MM.1S (cell line): ENCODE data around the gene RACGAP1.

ENCODE experiments used
- DNase-seq: peaks from one replicate; pipeline ENCODE4 v3.0.0-alpha.2; 2015
- H2AFZ ChIP-seq: fragments of 300-600 bp; sonication (generic); 2 replicates; pipeline ENCODE4 v1.6.0; 2016; ENCODE audit warnings: antibody characterized with exemption, low read length
- H3F3A ChIP-seq: fragments of 300-600 bp; sonication (generic); 2 replicates; pipeline ENCODE4 v1.6.1; 2016; ENCODE audit warnings: mild to moderate bottlenecking, antibody characterized with exemption, low read length, moderate library complexity, mixed read lengths; ENCODE audit not compliant: insufficient read depth
- H3K27ac ChIP-seq: fragments of 300-600 bp; sonication (generic); 2 replicates; pipeline ENCODE4 v1.5.1; 2016; ENCODE audit warnings: mild to moderate bottlenecking, low read length
- H3K27me3 ChIP-seq: fragments of 300-600 bp; sonication (generic); replicated peaks from 2 replicates; pipeline ENCODE4 v1.6.0; 2016; ENCODE audit warnings: low read length; ENCODE audit not compliant: insufficient read depth
- H3K36me3 ChIP-seq: fragments of 300-600 bp; sonication (generic); replicated peaks from 2 replicates; pipeline ENCODE4 v1.6.1; 2016; ENCODE audit warnings: mild to moderate bottlenecking, low read length, mixed read lengths; ENCODE audit not compliant: insufficient read depth
- H3K4me1 ChIP-seq: fragments of 300-600 bp; sonication (generic); 2 replicates; pipeline ENCODE4 v1.6.1; 2016; ENCODE audit warnings: low read length, mixed read lengths
- H3K4me2 ChIP-seq: fragments of 300-600 bp; sonication (generic); 2 replicates; pipeline ENCODE4 v1.6.0; 2016; ENCODE audit warnings: low read depth, low read length
- H3K4me3 ChIP-seq: fragments of 300-600 bp; sonication (generic); 2 replicates; pipeline ENCODE4 v1.5.1; 2016; ENCODE audit warnings: low read length, mixed read lengths
- H3K79me2 ChIP-seq: fragments of 300-600 bp; sonication (generic); 2 replicates; pipeline ENCODE4 v1.6.1; 2016; ENCODE audit warnings: mixed run types, low read length, mixed read lengths
- H3K9ac ChIP-seq: fragments of 300-600 bp; sonication (generic); 2 replicates; pipeline ENCODE4 v1.6.1; 2016; ENCODE audit warnings: low read length, mixed read lengths
- H3K9me2 ChIP-seq: fragments of 300-600 bp; sonication (generic); replicated peaks from 2 replicates; pipeline ENCODE4 v1.6.1; 2016; ENCODE audit warnings: mild to moderate bottlenecking, low read length, mixed read lengths; ENCODE audit not compliant: insufficient read depth
- H3K9me3 ChIP-seq: fragments of 300-600 bp; sonication (generic); replicated peaks from 2 replicates; pipeline ENCODE4 v1.6.1; 2016; ENCODE audit warnings: mild to moderate bottlenecking, low read length, mixed read lengths; ENCODE audit not compliant: insufficient read depth
- H4K20me1 ChIP-seq: fragments of 300-600 bp; sonication (generic); 2 replicates; pipeline ENCODE4 v1.6.1; 2016; ENCODE audit warnings: mild to moderate bottlenecking, low read length, moderate library complexity, mixed read lengths; ENCODE audit not compliant: insufficient read depth
- EZH2 ChIP-seq: fragments of 300-600 bp; sonication (generic); optimal IDR thresholded peaks from 2 replicates; pipeline ENCODE3; 2017; ENCODE audit warnings: low read depth, mild to moderate bottlenecking, antibody characterized with exemption, low read length, mixed read lengths
- EZH2phosphoT487 ChIP-seq: fragments of 300-600 bp; sonication (generic); IDR thresholded peaks from 2 replicates; pipeline ENCODE4 v1.6.1; 2018; ENCODE audit warnings: antibody characterized with exemption, low read length
- TF ChIP-seq, protein P1 (sequence below): fragments of 300-600 bp; sonication (generic); IDR thresholded peaks from 2 replicates; pipeline ENCODE4 v1.5.1; 2016; ENCODE audit warnings: antibody characterized with exemption, low read length, mixed read lengths

Gene RACGAP1

DNA sequence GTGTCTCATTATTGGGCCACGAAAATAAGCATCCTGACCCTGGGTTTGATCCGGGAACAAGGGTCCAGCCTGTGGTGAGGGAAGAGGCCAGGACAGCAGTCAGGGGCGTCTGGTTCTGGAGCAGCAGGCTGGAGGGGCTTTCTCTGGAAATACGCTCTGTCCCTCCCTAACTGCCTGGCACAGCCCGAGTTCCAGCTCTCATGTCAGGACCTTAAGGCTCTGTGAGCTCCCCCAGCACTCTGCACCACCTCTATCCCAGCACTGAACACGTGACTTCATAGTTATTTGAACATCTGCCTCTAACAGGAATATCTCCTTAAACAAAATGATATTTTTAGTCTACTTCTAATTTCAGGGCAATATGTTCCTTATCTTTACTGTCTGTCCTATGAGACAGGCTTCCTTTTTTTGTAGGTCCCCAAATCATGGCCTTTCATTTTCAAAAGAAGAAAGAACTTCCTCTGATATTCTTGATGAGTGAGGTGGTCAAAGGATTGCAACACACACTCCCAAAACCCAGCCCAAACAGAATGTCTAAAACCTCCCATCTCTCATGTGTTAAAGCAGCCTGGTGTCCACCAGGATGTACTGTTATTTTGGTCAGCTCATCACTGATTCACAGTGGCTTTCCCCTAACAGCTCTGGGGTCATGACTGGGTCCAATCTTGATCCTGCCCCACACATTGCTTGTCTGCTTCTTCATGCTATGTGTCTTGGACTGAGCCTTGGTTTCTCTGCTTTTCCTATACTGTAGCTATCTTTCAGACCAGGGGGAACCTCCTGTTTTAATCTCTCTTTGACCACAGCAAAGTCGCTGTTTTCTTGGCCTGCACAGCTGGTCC, 42.8 kb downstream of the RACGAP1 start:
- no peaks in the 10 kb centered on the region for H4K20me1 ChIP-seq
- no peaks in the 10 kb centered on the region for H3K79me2 ChIP-seq
- no peaks in the 10 kb centered on the region for H3K9me2 ChIP-seq
- H3K9me3 ChIP-seq: no peaks in the 10 kb centered on the region
- DNase-seq: no peak
- no peaks in the 10 kb centered on the region for H3K36me3 ChIP-seq
- H2AFZ ChIP-seq: no peak overlapping the region
- no peak for TF ChIP-seq EZH2phosphoT487
- no peak for TF ChIP-seq EZH2
- TF ChIP-seq, protein P1, sequence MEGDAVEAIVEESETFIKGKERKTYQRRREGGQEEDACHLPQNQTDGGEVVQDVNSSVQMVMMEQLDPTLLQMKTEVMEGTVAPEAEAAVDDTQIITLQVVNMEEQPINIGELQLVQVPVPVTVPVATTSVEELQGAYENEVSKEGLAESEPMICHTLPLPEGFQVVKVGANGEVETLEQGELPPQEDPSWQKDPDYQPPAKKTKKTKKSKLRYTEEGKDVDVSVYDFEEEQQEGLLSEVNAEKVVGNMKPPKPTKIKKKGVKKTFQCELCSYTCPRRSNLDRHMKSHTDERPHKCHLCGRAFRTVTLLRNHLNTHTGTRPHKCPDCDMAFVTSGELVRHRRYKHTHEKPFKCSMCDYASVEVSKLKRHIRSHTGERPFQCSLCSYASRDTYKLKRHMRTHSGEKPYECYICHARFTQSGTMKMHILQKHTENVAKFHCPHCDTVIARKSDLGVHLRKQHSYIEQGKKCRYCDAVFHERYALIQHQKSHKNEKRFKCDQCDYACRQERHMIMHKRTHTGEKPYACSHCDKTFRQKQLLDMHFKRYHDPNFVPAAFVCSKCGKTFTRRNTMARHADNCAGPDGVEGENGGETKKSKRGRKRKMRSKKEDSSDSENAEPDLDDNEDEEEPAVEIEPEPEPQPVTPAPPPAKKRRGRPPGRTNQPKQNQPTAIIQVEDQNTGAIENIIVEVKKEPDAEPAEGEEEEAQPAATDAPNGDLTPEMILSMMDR: no peak
- H3K4me3 ChIP-seq: no peak overlapping the region
- H3K4me2 ChIP-seq: no peak overlapping the region
- H3F3A ChIP-seq: no peaks in the 10 kb centered on the region
- H3K27me3 ChIP-seq: no peaks in the 10 kb centered on the region
- no peak overlapping the region for H3K9ac ChIP-seq
- H3K4me1 ChIP-seq: no peaks in the 10 kb centered on the region
- no peak overlapping the region for H3K27ac ChIP-seq

DNA sequence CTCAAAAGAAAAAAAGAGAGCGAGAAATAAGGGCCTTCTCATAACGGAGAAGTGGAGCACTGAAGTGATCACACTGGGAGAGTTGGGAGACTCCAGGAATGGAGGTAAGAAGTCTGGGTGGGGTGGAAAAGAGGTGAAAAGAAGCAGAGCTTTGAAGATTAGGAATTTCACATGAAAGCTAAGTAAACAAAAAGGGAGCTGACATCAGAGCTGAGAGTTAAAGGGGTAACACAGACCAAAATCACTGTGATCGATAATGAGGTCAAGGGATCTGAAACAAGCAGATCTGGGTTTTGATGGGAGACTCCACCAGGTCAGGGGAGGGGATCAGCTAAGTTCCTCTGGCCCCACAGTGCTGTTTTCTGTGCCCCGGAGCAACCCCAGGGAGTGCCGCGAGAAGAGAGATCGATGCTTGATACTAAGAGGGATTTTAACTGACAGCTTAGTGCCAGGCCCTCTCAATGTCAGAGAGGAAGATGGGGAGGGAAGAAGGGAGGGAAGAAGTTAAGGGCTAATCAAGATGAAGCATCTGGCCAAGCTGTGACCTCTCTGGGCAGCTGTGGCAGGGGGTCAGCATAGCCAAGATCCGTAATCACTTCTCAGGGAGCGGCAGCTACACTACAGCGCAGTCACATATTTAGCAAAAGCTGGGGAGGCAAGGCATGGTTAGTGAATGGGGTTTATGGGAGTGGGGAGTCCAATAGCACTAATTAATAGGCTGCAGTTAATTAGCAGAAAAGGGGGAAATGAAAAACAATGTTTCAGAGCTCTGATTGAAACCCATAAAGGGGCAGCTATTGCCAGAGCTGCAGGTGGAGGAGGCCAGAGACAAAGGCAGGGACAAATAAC, 44.6 kb downstream of the RACGAP1 start:
- Histone ChIP-seq H3K9me3 (no peaks in the 10 kb centered on the region), H3F3A (no peaks in the 10 kb centered on the region), H3K4me3 (no peak overlapping the region), H3K9me2 (no peaks in the 10 kb centered on the region), H3K27me3 (no peaks in the 10 kb centered on the region), H4K20me1 (no peaks in the 10 kb centered on the region), H2AFZ (no peak overlapping the region), H3K36me3 (no peaks in the 10 kb centered on the region), H3K27ac (no peak overlapping the region), H3K9ac (no peak overlapping the region), H3K4me1 (no peaks in the 10 kb centered on the region), H3K79me2 (no peaks in the 10 kb centered on the region), H3K4me2 (no peak overlapping the region)
- DNase-seq: no peak
- TF ChIP-seq EZH2phosphoT487 (no peak), EZH2 (no peak)
- TF ChIP-seq, protein P1: no peak

DNA sequence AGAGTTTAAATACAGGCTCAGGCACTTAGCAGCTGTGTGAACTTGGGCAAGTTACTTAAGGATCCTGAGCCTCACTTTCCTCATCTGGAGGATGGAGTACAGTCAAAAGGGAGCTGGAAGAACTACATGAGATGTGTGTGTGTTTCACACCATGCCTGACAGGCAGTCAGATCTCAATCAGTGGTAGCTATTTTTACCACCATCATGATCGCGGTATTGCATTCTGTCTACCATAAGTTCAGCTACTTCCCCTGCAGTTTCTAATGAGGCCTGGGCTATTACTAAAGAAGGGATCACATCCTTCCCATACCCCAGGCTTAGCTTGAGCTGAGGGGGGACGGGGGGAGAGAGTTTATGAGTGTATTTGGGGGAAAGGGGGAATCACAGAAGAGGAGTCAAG, 45.5 kb downstream of the RACGAP1 start:
- TF ChIP-seq, protein P1: no peak
- TF ChIP-seq EZH2phosphoT487: no peak
- no peak for TF ChIP-seq EZH2
- Histone ChIP-seq H3K27ac (no peak overlapping the region), H3K4me3 (no peak overlapping the region), H3K9ac (no peak overlapping the region), H3F3A (no peaks in the 10 kb centered on the region), H3K27me3 (no peaks in the 10 kb centered on the region), H4K20me1 (no peaks in the 10 kb centered on the region), H3K4me1 (no peaks in the 10 kb centered on the region), H3K4me2 (no peak overlapping the region), H3K9me3 (no peaks in the 10 kb centered on the region), H3K79me2 (no peaks in the 10 kb centered on the region), H2AFZ (no peak overlapping the region), H3K36me3 (no peaks in the 10 kb centered on the region), H3K9me2 (no peaks in the 10 kb centered on the region)
- DNase-seq: no peak
